Omental fat pad (tissue), 4 donors: ENCODE measurements around the gene COL5A3. TPM values are rescaled to one million over a fixed set of nuclear protein-coding genes. Genes with fewer than 3 reads are reported as not detected.

Source experiments
- ATAC-seq: fragments of 150-250 bp; one replicate; pipeline ENCODE4 v1.9.1; 2016; ENCODE audit warnings: mild to moderate bottlenecking, moderate library complexity; ENCODE audit not compliant: low FRiP score
- DNase-seq: peaks from one replicate; pipeline ENCODE4 v3.0.0-alpha.2; 2019; ENCODE audit warnings: low spot score
- CTCF ChIP-seq, 3 donors: fragments of 450-650 bp; IDR thresholded peaks; one replicate each; pipeline ENCODE4 v1.5.1; 2016 to 2017; ENCODE audit warnings: antibody characterized with exemption in 3 of 3, mild to moderate bottlenecking in 3 of 3, moderate library complexity in 2 of 3
- small RNA-seq: library from RNA; depleted of rRNA; stranded (forward); fragments of <200 nt; gene quantifications from one replicate; pipeline ENCODE3, GENCODE V24; 2016
- total RNA-seq, 4 donors: library from RNA; depleted of rRNA; stranded (reverse); fragments of >200 nt; gene quantifications; one replicate each; pipeline ENCODE4 v1.1.0, GENCODE V29; 2016

Gene COL5A3
- total RNA-seq, 4 donors from 2014 or later, result 11.5 to 74.1 (median 25.0) TPM

GRCh38 chr19:9914001-9914314 lies 96.3 kb downstream of the COL5A3 start:
- no peak for DNase-seq
- TF ChIP-seq CTCF (IDR thresholded peaks at IDR 0.05), result no peak
- ATAC-seq, result peak; percentile 6

GRCh38 chr19:9913237-9914000 lies 96.9 kb downstream of the COL5A3 start:
- no peak for DNase-seq

GRCh38 chr19:9912551-9913236 lies 97.6 kb downstream of the COL5A3 start:
- TF ChIP-seq CTCF (IDR thresholded peaks at IDR 0.05), result no peak
- ATAC-seq (no peak), DNase-seq (no peak)

More at GRCh38 chr19:9913237-9914000, 96.9 kb downstream of the COL5A3 start:
- no peak for TF ChIP-seq CTCF (IDR thresholded peaks at IDR 0.05)
- peak; percentile 34 for ATAC-seq

GRCh38 chr19:9911524-9912185 lies 98.6 kb downstream of the COL5A3 start:
- no peak for TF ChIP-seq CTCF (IDR thresholded peaks at IDR 0.05)
- ATAC-seq (no peak), DNase-seq (no peak)

GRCh38 chr19:9910625-9911024 lies 99.7 kb downstream of the COL5A3 start:
- no peak for ATAC-seq

More at GRCh38 chr19:9910625-9911024, 99.7 kb downstream of the COL5A3 start:
- DNase-seq, result no peak
- no peak for TF ChIP-seq CTCF (IDR thresholded peaks at IDR 0.05)

Small RNAs within 50 kb of the gene (small RNA-seq; reads per million reads assigned to genes)
- not detected for gene MIR5589

Other genes starting within 250 kb of the COL5A3 start
- gene ZNF846, start 241.8 kb downstream of the COL5A3 start, total RNA-seq, result 10 to 100 TPM in 2 of 4 donors, 1 to 10 TPM in 2; 6.5 to 21.4 (median 11.0) TPM
- gene FBXL12, start 191.4 kb downstream of the COL5A3 start, total RNA-seq, result 10 to 100 TPM; 18.1 to 27.9 (median 22.6) TPM
- 100 to 1,000 TPM; 407 to 513 (median 455) TPM for gene UBL5, start 182.6 kb downstream of the COL5A3 start, total RNA-seq
- gene PIN1, start 175.2 kb downstream of the COL5A3 start, total RNA-seq, result 10 to 100 TPM; 59.3 to 97.7 (median 77.0) TPM
- 10 to 100 TPM; 12.9 to 41.3 (median 23.6) TPM for gene OLFM2, start 74.0 kb downstream of the COL5A3 start, total RNA-seq
- gene RDH8, start 3.0 kb upstream of the COL5A3 start, total RNA-seq, result not detected
- 10 to 100 TPM; 20.7 to 36.7 (median 27.7) TPM for gene SHFL, start 75.8 kb upstream of the COL5A3 start, total RNA-seq
- gene ANGPTL6, start 92.2 kb upstream of the COL5A3 start, total RNA-seq, result under 1 TPM in 3 of 4 donors, not detected in 1; 0.31 to 0.84 (median 0.37) TPM
- 10 to 100 TPM; 25.0 to 79.7 (median 32.0) TPM for gene PPAN, start 95.9 kb upstream of the COL5A3 start, total RNA-seq
- gene P2RY11, start 101.2 kb upstream of the COL5A3 start, total RNA-seq, result 10 to 100 TPM in 1 of 4 donors, 1 to 10 TPM in 3; 2.7 to 18.7 (median 4.7) TPM
- gene EIF3G, start 109.4 kb upstream of the COL5A3 start, total RNA-seq, result 100 to 1,000 TPM; 223 to 282 (median 242) TPM
- gene DNMT1, start 184.4 kb upstream of the COL5A3 start, total RNA-seq, result 10 to 100 TPM; 38.4 to 84.7 (median 50.2) TPM
- gene S1PR2, start 220.8 kb upstream of the COL5A3 start, total RNA-seq, result 10 to 100 TPM; 15.1 to 16.8 (median 15.9) TPM
- 10 to 100 TPM; 44.6 to 73.3 (median 65.7) TPM for gene MRPL4, start 241.7 kb upstream of the COL5A3 start, total RNA-seq